ENCODE measurements around the gene TIMM22.

- TF ChIP-seq POLR2AphosphoS5 (IDR thresholded peaks at IDR 0.05; ENCODE audit: low read depth, low read length): no peak
- TF ChIP-seq REST (IDR thresholded peaks at IDR 0.05; ENCODE audit: insufficient read depth in 1 of 2, low read depth in 2 of 2, low read length in 2 of 2): no peak
These were observed 54.3 kb downstream of the TIMM22 start for GRCh38 chr17:1050996-1051925.
